22Rv1 (cell line): ENCODE data around the gene SLC38A1.

Source experiments
- ZFX ChIP-seq: fragments of 450-650 bp; IDR thresholded peaks from 2 replicates; pipeline ENCODE4 v1.6.1; 2017; ENCODE audit warnings: antibody characterized with exemption, borderline replicate concordance
- TF ChIP-seq, protein P1 (sequence below): fragments of 450-650 bp; IDR thresholded peaks from 2 replicates; pipeline ENCODE4 v1.5.1; 2017; ENCODE audit warnings: mild to moderate bottlenecking

DNA sequence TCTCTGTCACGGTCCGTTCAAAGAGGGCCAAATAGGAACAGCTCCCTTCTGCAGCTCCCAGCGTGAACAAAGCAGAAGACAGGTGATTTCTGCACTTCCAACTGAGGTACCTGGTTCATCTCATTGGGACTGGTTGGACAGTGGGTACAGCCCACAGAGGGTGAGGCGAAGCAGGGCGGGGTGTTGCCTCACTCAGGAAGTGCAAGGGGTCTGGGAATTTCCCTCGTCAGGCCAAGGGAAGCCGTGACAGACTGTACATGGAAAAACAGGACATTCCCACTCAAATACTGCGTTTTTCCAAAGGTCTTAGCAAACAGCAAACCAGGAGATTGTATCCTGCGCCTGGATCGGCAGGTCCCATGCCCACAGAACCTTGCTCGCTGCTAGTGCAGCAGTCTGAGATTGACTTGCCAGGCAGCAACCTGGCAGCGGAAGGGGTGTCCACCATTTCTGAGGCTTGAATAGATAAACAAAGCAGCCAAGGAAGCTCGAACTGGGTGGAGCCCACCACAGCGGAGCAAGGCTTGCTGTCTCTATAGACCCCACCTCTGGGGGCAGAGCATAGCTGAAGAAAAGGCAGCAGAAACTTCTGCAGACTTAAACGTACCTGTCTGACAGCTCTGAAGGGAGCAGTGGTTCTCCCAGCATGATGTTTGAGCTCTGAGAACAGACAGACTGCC lies 22.7 kb downstream of the SLC38A1 start:
- TF ChIP-seq, protein P1, sequence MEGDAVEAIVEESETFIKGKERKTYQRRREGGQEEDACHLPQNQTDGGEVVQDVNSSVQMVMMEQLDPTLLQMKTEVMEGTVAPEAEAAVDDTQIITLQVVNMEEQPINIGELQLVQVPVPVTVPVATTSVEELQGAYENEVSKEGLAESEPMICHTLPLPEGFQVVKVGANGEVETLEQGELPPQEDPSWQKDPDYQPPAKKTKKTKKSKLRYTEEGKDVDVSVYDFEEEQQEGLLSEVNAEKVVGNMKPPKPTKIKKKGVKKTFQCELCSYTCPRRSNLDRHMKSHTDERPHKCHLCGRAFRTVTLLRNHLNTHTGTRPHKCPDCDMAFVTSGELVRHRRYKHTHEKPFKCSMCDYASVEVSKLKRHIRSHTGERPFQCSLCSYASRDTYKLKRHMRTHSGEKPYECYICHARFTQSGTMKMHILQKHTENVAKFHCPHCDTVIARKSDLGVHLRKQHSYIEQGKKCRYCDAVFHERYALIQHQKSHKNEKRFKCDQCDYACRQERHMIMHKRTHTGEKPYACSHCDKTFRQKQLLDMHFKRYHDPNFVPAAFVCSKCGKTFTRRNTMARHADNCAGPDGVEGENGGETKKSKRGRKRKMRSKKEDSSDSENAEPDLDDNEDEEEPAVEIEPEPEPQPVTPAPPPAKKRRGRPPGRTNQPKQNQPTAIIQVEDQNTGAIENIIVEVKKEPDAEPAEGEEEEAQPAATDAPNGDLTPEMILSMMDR = no peak
- TF ChIP-seq ZFX = no peak
